DND-41 (cell line): ENCODE measurements around the gene ZSWIM5.

Source experiments
- ATAC-seq: fragments of 200-7000 bp; cut with Tn5 transposase; 3 replicates; pipeline ENCODE4 v1.9.1; 2021; ENCODE audit warnings: low read depth; ENCODE audit not compliant: insufficient read depth
- DNase-seq: peaks from one replicate; pipeline ENCODE4 v3.0.0-alpha.2; 2020
- H2AFZ ChIP-seq: 2 replicates; pipeline ENCODE4 v1.6.0; 2012; ENCODE audit warnings: low read depth, low read length
- H3K27ac ChIP-seq: 2 replicates; pipeline ENCODE4 v1.5.1; 2012; ENCODE audit warnings: low read length, inconsistent platforms
- H3K27me3 ChIP-seq: fragments of 200-600 bp; sonication (generic); 2 replicates; pipeline ENCODE4 v1.6.0; 2012; ENCODE audit warnings: low read length, mild to moderate bottlenecking, inconsistent platforms; ENCODE audit not compliant: insufficient read depth, poor library complexity
- H3K36me3 ChIP-seq: 2 replicates; pipeline ENCODE4 v1.5.1; 2012; ENCODE audit warnings: low read length, inconsistent platforms; ENCODE audit not compliant: insufficient read depth
- H3K4me1 ChIP-seq: 2 replicates; pipeline ENCODE4 v1.5.1; 2012; ENCODE audit warnings: mild to moderate bottlenecking, low read length; ENCODE audit not compliant: insufficient read depth
- H3K4me2 ChIP-seq: 2 replicates; pipeline ENCODE4 v1.6.0; 2012; ENCODE audit warnings: mild to moderate bottlenecking, moderate library complexity, low read length, inconsistent platforms; ENCODE audit not compliant: insufficient read depth
- H3K4me3 ChIP-seq, 2 experiments: fragments of 200-600 bp in 1 of 2; shearing (Covaris generic) in 1 of 2; 2 replicates each; pipeline ENCODE4 v1.5.1; 2012 to 2016; ENCODE audit warnings: inconsistent platforms in 2 of 2, low read length in 2 of 2, mild to moderate bottlenecking in 2 of 2, low read depth in 1 of 2, moderate library complexity in 1 of 2
- H3K79me2 ChIP-seq: 2 replicates; pipeline ENCODE4 v1.6.0; 2012; ENCODE audit warnings: low read length, inconsistent platforms; ENCODE audit not compliant: insufficient read depth
- H3K9ac ChIP-seq: 2 replicates; pipeline ENCODE4 v1.6.0; 2012; ENCODE audit warnings: low read depth, mild to moderate bottlenecking, inconsistent platforms, low read length, moderate library complexity
- H3K9me3 ChIP-seq: 2 replicates; pipeline ENCODE4 v1.5.1; 2012; ENCODE audit warnings: low read length, moderate library complexity, mild to moderate bottlenecking, inconsistent platforms; ENCODE audit not compliant: insufficient read depth, severe bottlenecking
- H4K20me1 ChIP-seq: 2 replicates; pipeline ENCODE4 v1.6.0; 2012; ENCODE audit warnings: low read length; ENCODE audit not compliant: insufficient read depth
- CTCF ChIP-seq: IDR thresholded peaks from 2 replicates; pipeline ENCODE4 v1.5.1; 2012; ENCODE audit warnings: borderline replicate concordance, low read length, moderate library complexity, mild to moderate bottlenecking; ENCODE audit not compliant: poor library complexity, severe bottlenecking; ENCODE audit errors: extremely low read depth
- EZH2 ChIP-seq: IDR thresholded peaks from 3 replicates; pipeline ENCODE4 v1.6.1; 2012; ENCODE audit warnings: borderline replicate concordance, low read depth, mild to moderate bottlenecking, moderate library complexity, low read length, inconsistent platforms; ENCODE audit not compliant: severe bottlenecking

ZSWIM5 gene

GRCh38 chr1:45221716-45222115 lies 15.3 kb upstream of the ZSWIM5 start:
- H2AFZ ChIP-seq: no peak overlapping the region
- H3K4me2 ChIP-seq: no peak overlapping the region
- ATAC-seq: no peak
- H3K27me3 ChIP-seq: peaks cover 4% of the 10 kb centered on the region
- TF ChIP-seq EZH2 (no peak), CTCF (no peak)
- no peaks in the 10 kb centered on the region for H3K79me2 ChIP-seq
- H3K9ac ChIP-seq: no peak overlapping the region
- no peaks in the 10 kb centered on the region for H4K20me1 ChIP-seq
- H3K36me3 ChIP-seq: no peaks in the 10 kb centered on the region
- no peak overlapping the region for H3K27ac ChIP-seq
- H3K4me1 ChIP-seq: no peaks in the 10 kb centered on the region
- no peaks in the 10 kb centered on the region for H3K9me3 ChIP-seq
- no peak for DNase-seq
- H3K4me3 ChIP-seq: no peak overlapping the region

GRCh38 chr1:45216861-45217260 lies 10.5 kb upstream of the ZSWIM5 start:
- Histone ChIP-seq H3K4me2 (no peak overlapping the region), H3K79me2 (no peaks in the 10 kb centered on the region), H4K20me1 (no peaks in the 10 kb centered on the region), H3K9ac (no peak overlapping the region), H3K27me3 (peaks cover 4% of the 10 kb centered on the region), H3K4me3 (no peak overlapping the region), H3K4me1 (no peaks in the 10 kb centered on the region), H3K27ac (no peak overlapping the region), H2AFZ (no peak overlapping the region), H3K9me3 (no peaks in the 10 kb centered on the region), H3K36me3 (no peaks in the 10 kb centered on the region)
- DNase-seq (no peak), ATAC-seq (no peak)
- no peak for TF ChIP-seq EZH2
- TF ChIP-seq CTCF: no peak

GRCh38 chr1:45216200-45216541 lies 9.8 kb upstream of the ZSWIM5 start:
- Histone ChIP-seq H3K9ac (no peak overlapping the region), H3K9me3 (no peaks in the 10 kb centered on the region), H3K36me3 (no peaks in the 10 kb centered on the region), H3K4me2 (no peak overlapping the region), H3K27ac (no peak overlapping the region), H3K4me3 (no peak overlapping the region), H2AFZ (no peak overlapping the region), H3K27me3 (peaks cover 6% of the 10 kb centered on the region), H3K4me1 (no peaks in the 10 kb centered on the region), H4K20me1 (no peaks in the 10 kb centered on the region), H3K79me2 (no peaks in the 10 kb centered on the region)
- TF ChIP-seq CTCF (no peak), EZH2 (no peak)
- ATAC-seq (no peak), DNase-seq (no peak)

- Histone ChIP-seq H3K36me3 (no peaks in the 10 kb centered on the region), H3K4me3 (no peak overlapping the region), H3K4me2 (no peak overlapping the region), H4K20me1 (no peaks in the 10 kb centered on the region), H2AFZ (no peak overlapping the region), H3K9ac (no peak overlapping the region), H3K9me3 (no peaks in the 10 kb centered on the region), H3K27ac (no peak overlapping the region), H3K27me3 (peaks cover 9% of the 10 kb centered on the region), H3K79me2 (no peaks in the 10 kb centered on the region), H3K4me1 (no peaks in the 10 kb centered on the region)
- TF ChIP-seq EZH2 (no peak), CTCF (no peak)
- DNase-seq (no peak), ATAC-seq (no peak)
Measured at GRCh38 chr1:45215485-45216199, 9.2 kb upstream of the ZSWIM5 start.
